Activated T-helper 2 cell treated with anti-CD3 and anti-CD28 coated beads, Interferon-gamma antibody, Interleukin-2, Interleukin-4, amounts not matched to agents 10 μg/mL and 5 μg/mL and 100 μg/mL, durations not matched to agents 14 hours and 24 hours and 36 hours (primary cell): ENCODE data around the gene IL17RA. TPM values are rescaled to one million over a fixed set of nuclear protein-coding genes. Genes with fewer than 3 reads are reported as not detected.

Source experiments
- DNase-seq: peaks from one replicate; pipeline ENCODE4 v3.0.0; 2021; ENCODE audit warnings: low spot score
- H3K27ac Mint-ChIP-seq: one replicate; pipeline ENCODE4 v1.8.0; 2021; ENCODE audit warnings: mixed read lengths
- H3K27me3 Mint-ChIP-seq: one replicate; pipeline ENCODE4 v1.8.0; 2021; ENCODE audit warnings: low read depth, mixed read lengths
- H3K36me3 Mint-ChIP-seq: one replicate; pipeline ENCODE4 v1.8.0; 2021; ENCODE audit warnings: low read depth, mixed read lengths
- H3K4me1 Mint-ChIP-seq: one replicate; pipeline ENCODE4 v1.8.0; 2021; ENCODE audit warnings: low read depth, mixed read lengths
- H3K4me3 Mint-ChIP-seq: one replicate; pipeline ENCODE4 v1.8.0; 2021; ENCODE audit warnings: low read depth, mild to moderate bottlenecking, moderate library complexity, mixed read lengths
- H3K9me3 Mint-ChIP-seq: one replicate; pipeline ENCODE4 v1.8.0; 2021; ENCODE audit warnings: mixed read lengths
- intact Hi-C: fragments of 100-400 bp; cut with micrococcal nuclease; formaldehyde crosslinking; loops from one replicate; pipeline ENCODE4 v1.15.1; 2023
- total RNA-seq: library from RNA; stranded (reverse); gene quantifications from 2 replicates; pipeline ENCODE4 v1.2.3, GENCODE V29; 2022

IL17RA gene
- total RNA-seq, 1 donor from 2014 or later, result 17.6 TPM

- H3K4me1 Mint-ChIP-seq, result peaks cover 28% of the 10 kb centered on the region
- H3K9me3 Mint-ChIP-seq, result no peaks in the 10 kb centered on the region
- intact Hi-C loops, result no loop called here
- no peaks in the 10 kb centered on the region for H3K27me3 Mint-ChIP-seq
- no peak for DNase-seq
- no peak overlapping the region for H3K27ac Mint-ChIP-seq
- H3K36me3 Mint-ChIP-seq, result peaks cover 28% of the 10 kb centered on the region
- no peak overlapping the region for H3K4me3 Mint-ChIP-seq
Measured at GRCh38 chr22:17112491-17113042, 27.8 kb downstream of the IL17RA start.

GRCh38 chr22:17113600-17113999 lies 28.8 kb downstream of the IL17RA start:
- H3K9me3 Mint-ChIP-seq, result no peaks in the 10 kb centered on the region
- H3K4me1 Mint-ChIP-seq, result peaks cover 36% of the 10 kb centered on the region
- H3K27ac Mint-ChIP-seq, result no peak overlapping the region
- peaks cover 3% of the 10 kb centered on the region for H3K27me3 Mint-ChIP-seq
- DNase-seq, result no peak
- no peak overlapping the region for H3K4me3 Mint-ChIP-seq
- H3K36me3 Mint-ChIP-seq, result peaks cover 25% of the 10 kb centered on the region
- intact Hi-C loops, result no loop called here

GRCh38 chr22:17114173-17114897 lies 29.5 kb downstream of the IL17RA start:
- Mint-ChIP-seq H3K4me3 (no peak overlapping the region), H3K27me3 (peaks cover 8% of the 10 kb centered on the region), H3K9me3 (no peaks in the 10 kb centered on the region), H3K4me1 (peaks cover 40% of the 10 kb centered on the region), H3K36me3 (peaks cover 25% of the 10 kb centered on the region), H3K27ac (no peak overlapping the region)
- no peak for DNase-seq
- intact Hi-C loops, result no loop called here

GRCh38 chr22:17114898-17115235 lies 30.1 kb downstream of the IL17RA start:
- no peak for DNase-seq
- intact Hi-C loops, result loop anchor here (5.0 kb wide), 1 partner anchor 42 kb away; the partner anchor contains the start of gene HDHD5
- Mint-ChIP-seq H3K9me3 (no peaks in the 10 kb centered on the region), H3K27me3 (peaks cover 8% of the 10 kb centered on the region), H3K36me3 (peaks cover 22% of the 10 kb centered on the region), H3K4me3 (no peak overlapping the region), H3K27ac (no peak overlapping the region), H3K4me1 (peaks cover 40% of the 10 kb centered on the region)

GRCh38 chr22:17115236-17115635 lies 30.4 kb downstream of the IL17RA start:
- no peak for DNase-seq
- peaks cover 40% of the 10 kb centered on the region for H3K4me1 Mint-ChIP-seq
- no peaks in the 10 kb centered on the region for H3K9me3 Mint-ChIP-seq
- peaks cover 19% of the 10 kb centered on the region for H3K36me3 Mint-ChIP-seq
- H3K27ac Mint-ChIP-seq, result no peak overlapping the region
- intact Hi-C loops, result loop anchor here (5.0 kb wide), 1 partner anchor 42 kb away; the partner anchor contains the start of gene HDHD5
- H3K27me3 Mint-ChIP-seq, result peaks cover 8% of the 10 kb centered on the region
- no peak overlapping the region for H3K4me3 Mint-ChIP-seq

GRCh38 chr22:17115945-17116565 lies 31.3 kb downstream of the IL17RA start:
- H3K27me3 Mint-ChIP-seq, result peaks cover 8% of the 10 kb centered on the region
- H3K36me3 Mint-ChIP-seq, result peaks cover 11% of the 10 kb centered on the region
- H3K9me3 Mint-ChIP-seq, result no peaks in the 10 kb centered on the region
- peak overlapping the region; percentile 41 for H3K4me3 Mint-ChIP-seq
- intact Hi-C loops, result loop anchor here (1.0 to 5.0 kb wide), 2 partner anchors 9 to 41 kb away; partner anchors contain the start of gene HDHD5
- H3K4me1 Mint-ChIP-seq, result peaks cover 40% of the 10 kb centered on the region
- no peak for DNase-seq
- H3K27ac Mint-ChIP-seq, result peak overlapping the region; percentile 64

- H3K4me3 Mint-ChIP-seq, result peak overlapping the region; percentile 11
- H3K9me3 Mint-ChIP-seq, result no peaks in the 10 kb centered on the region
- H3K27me3 Mint-ChIP-seq, result peaks cover 13% of the 10 kb centered on the region
- peaks cover 40% of the 10 kb centered on the region for H3K4me1 Mint-ChIP-seq
- peak overlapping the region; percentile 40 for H3K27ac Mint-ChIP-seq
- intact Hi-C loops, result loop anchor here (1.0 to 5.0 kb wide), 2 partner anchors 9 to 41 kb away; partner anchors contain the start of gene HDHD5
- H3K36me3 Mint-ChIP-seq, result peaks cover 4% of the 10 kb centered on the region
- no peak for DNase-seq
Measured at GRCh38 chr22:17116572-17117330, 32.0 kb downstream of the IL17RA start.

- intact Hi-C loops, result loop anchor here (5.0 kb wide), 1 partner anchor 40 kb away; the partner anchor contains the start of gene HDHD5
- Mint-ChIP-seq H3K4me3 (no peak overlapping the region), H3K9me3 (no peaks in the 10 kb centered on the region), H3K4me1 (peaks cover 42% of the 10 kb centered on the region), H3K27me3 (peaks cover 20% of the 10 kb centered on the region), H3K36me3 (peaks cover 4% of the 10 kb centered on the region), H3K27ac (no peak overlapping the region)
- no peak for DNase-seq
Measured at GRCh38 chr22:17117400-17117799, 32.6 kb downstream of the IL17RA start.

GRCh38 chr22:17117890-17118289 lies 33.1 kb downstream of the IL17RA start:
- Mint-ChIP-seq H3K4me3 (peak overlapping the region; percentile 20), H3K27ac (peak overlapping the region; percentile 47), H3K36me3 (peaks cover 4% of the 10 kb centered on the region), H3K4me1 (peaks cover 42% of the 10 kb centered on the region), H3K27me3 (peaks cover 25% of the 10 kb centered on the region), H3K9me3 (no peaks in the 10 kb centered on the region)
- intact Hi-C loops, result loop anchor here (5.0 kb wide), 1 partner anchor 39 kb away; the partner anchor contains the start of gene HDHD5
- no peak for DNase-seq

- Mint-ChIP-seq H3K27me3 (peaks cover 26% of the 10 kb centered on the region), H3K9me3 (no peaks in the 10 kb centered on the region), H3K4me3 (peak overlapping the region; percentile 20), H3K27ac (peak overlapping the region; percentile 47), H3K4me1 (peaks cover 42% of the 10 kb centered on the region), H3K36me3 (peaks cover 4% of the 10 kb centered on the region)
- DNase-seq, result no peak
- intact Hi-C loops, result loop anchor here (5.0 kb wide), 1 partner anchor 39 kb away; the partner anchor contains the start of gene HDHD5
Measured at GRCh38 chr22:17118342-17118741, 33.5 kb downstream of the IL17RA start.

- H3K27me3 Mint-ChIP-seq, result peaks cover 32% of the 10 kb centered on the region
- H3K9me3 Mint-ChIP-seq, result no peaks in the 10 kb centered on the region
- peaks cover 41% of the 10 kb centered on the region for H3K4me1 Mint-ChIP-seq
- peaks cover 4% of the 10 kb centered on the region for H3K36me3 Mint-ChIP-seq
- no peak overlapping the region for H3K4me3 Mint-ChIP-seq
- DNase-seq, result no peak
- no peak overlapping the region for H3K27ac Mint-ChIP-seq
- intact Hi-C loops, result loop anchor here (5.0 kb wide), 1 partner anchor 38 kb away; the partner anchor contains the start of gene HDHD5
Measured at GRCh38 chr22:17119481-17120202, 34.8 kb downstream of the IL17RA start.

- Mint-ChIP-seq H3K9me3 (no peaks in the 10 kb centered on the region), H3K4me3 (no peak overlapping the region), H3K27me3 (peaks cover 36% of the 10 kb centered on the region), H3K4me1 (peaks cover 36% of the 10 kb centered on the region), H3K27ac (no peak overlapping the region), H3K36me3 (no peaks in the 10 kb centered on the region)
- intact Hi-C loops, result no loop called here
- peak; percentile 45 for DNase-seq
Measured at GRCh38 chr22:17120281-17120680, 35.5 kb downstream of the IL17RA start.
